ENCODE measurements around the gene NCR2.

NCR2 gene

GRCh38 chr6:41376176-41376575 is 40.8 kb downstream of the NCR2 start:
- no peaks in the 10 kb centered on the region for H3K9me3 ChIP-seq (ENCODE audit: low read length)
- no peaks in the 10 kb centered on the region for H3K36me3 ChIP-seq (ENCODE audit: insufficient read depth, low read length)
- H3K4me1 ChIP-seq (ENCODE audit: insufficient read depth, low read length): peaks cover 11% of the 10 kb centered on the region
- H3K27ac ChIP-seq (ENCODE audit: low read depth, low read length): no peak overlapping the region
- peaks cover 8 to 50% of the 10 kb centered on the region in 2 donors for H3K27me3 ChIP-seq (ENCODE audit: control insufficient read depth in 1 of 2, insufficient read depth in 2 of 2, low read length in 2 of 2)
- H3K4me3 ChIP-seq (ENCODE audit: low read depth in 1 of 2, low read length in 2 of 2): no peak overlapping the region
- no peak overlapping the region for H3K9ac ChIP-seq (ENCODE audit: low read length)

- H3K27ac ChIP-seq (ENCODE audit: low read depth, low read length): no peak overlapping the region
- H3K9me3 ChIP-seq (ENCODE audit: low read length): no peaks in the 10 kb centered on the region
- H3K36me3 ChIP-seq (ENCODE audit: insufficient read depth, low read length): no peaks in the 10 kb centered on the region
- H3K9ac ChIP-seq (ENCODE audit: low read length): no peak overlapping the region
- peaks cover 7 to 44% of the 10 kb centered on the region in 2 donors for H3K27me3 ChIP-seq (ENCODE audit: control insufficient read depth in 1 of 2, insufficient read depth in 2 of 2, low read length in 2 of 2)
- peaks cover 6% of the 10 kb centered on the region for H3K4me1 ChIP-seq (ENCODE audit: insufficient read depth, low read length)
- no peak overlapping the region for H3K4me3 ChIP-seq (ENCODE audit: low read depth in 1 of 2, low read length in 2 of 2)
These were observed 41.7 kb downstream of the NCR2 start for GRCh38 chr6:41377071-41377470.

GRCh38 chr6:41379306-41379705 is 43.9 kb downstream of the NCR2 start:
- Histone ChIP-seq H3K27me3 (ENCODE audit: control insufficient read depth in 1 of 2, insufficient read depth in 2 of 2, low read length in 2 of 2) (peaks cover 0 to 22% of the 10 kb centered on the region in 2 donors), H3K9ac (ENCODE audit: low read length) (no peak overlapping the region), H3K27ac (ENCODE audit: low read depth, low read length) (no peak overlapping the region), H3K4me3 (ENCODE audit: low read depth in 1 of 2, low read length in 2 of 2) (no peak overlapping the region), H3K36me3 (ENCODE audit: insufficient read depth, low read length) (no peaks in the 10 kb centered on the region), H3K4me1 (ENCODE audit: insufficient read depth, low read length) (no peaks in the 10 kb centered on the region), H3K9me3 (ENCODE audit: low read length) (no peaks in the 10 kb centered on the region)

GRCh38 chr6:41386594-41386993 is 51.2 kb downstream of the NCR2 start:
- H3K9me3 ChIP-seq (ENCODE audit: low read length): no peaks in the 10 kb centered on the region
- H3K4me1 ChIP-seq (ENCODE audit: insufficient read depth, low read length): no peaks in the 10 kb centered on the region
- no peak overlapping the region for H3K4me3 ChIP-seq (ENCODE audit: low read depth in 1 of 2, low read length in 2 of 2)
- H3K27me3 ChIP-seq (ENCODE audit: control insufficient read depth in 1 of 2, insufficient read depth in 2 of 2, low read length in 2 of 2): no peaks in the 10 kb centered on the region
- H3K9ac ChIP-seq (ENCODE audit: low read length): no peak overlapping the region
- H3K27ac ChIP-seq (ENCODE audit: low read depth, low read length): no peak overlapping the region
- no peaks in the 10 kb centered on the region for H3K36me3 ChIP-seq (ENCODE audit: insufficient read depth, low read length)

GRCh38 chr6:41392246-41392645 is 56.8 kb downstream of the NCR2 start:
- no peaks in the 10 kb centered on the region for H3K9me3 ChIP-seq (ENCODE audit: low read length)
- H3K4me1 ChIP-seq (ENCODE audit: insufficient read depth, low read length): no peaks in the 10 kb centered on the region
- H3K4me3 ChIP-seq (ENCODE audit: low read depth in 1 of 2, low read length in 2 of 2): no peak overlapping the region
- no peaks in the 10 kb centered on the region for H3K36me3 ChIP-seq (ENCODE audit: insufficient read depth, low read length)
- H3K9ac ChIP-seq (ENCODE audit: low read length): no peak overlapping the region
- no peaks in the 10 kb centered on the region for H3K27me3 ChIP-seq (ENCODE audit: control insufficient read depth in 1 of 2, insufficient read depth in 2 of 2, low read length in 2 of 2)
- H3K27ac ChIP-seq (ENCODE audit: low read depth, low read length): no peak overlapping the region

- Histone ChIP-seq H3K27ac (ENCODE audit: low read depth, low read length) (no peak overlapping the region), H3K27me3 (ENCODE audit: control insufficient read depth in 1 of 2, insufficient read depth in 2 of 2, low read length in 2 of 2) (no peaks in the 10 kb centered on the region), H3K4me3 (ENCODE audit: low read depth in 1 of 2, low read length in 2 of 2) (no peak overlapping the region), H3K9me3 (ENCODE audit: low read length) (no peaks in the 10 kb centered on the region), H3K9ac (ENCODE audit: low read length) (no peak overlapping the region), H3K4me1 (ENCODE audit: insufficient read depth, low read length) (no peaks in the 10 kb centered on the region), H3K36me3 (ENCODE audit: insufficient read depth, low read length) (no peaks in the 10 kb centered on the region)
These were observed 60.9 kb downstream of the NCR2 start for GRCh38 chr6:41396335-41396734.

- Histone ChIP-seq H3K4me3 (ENCODE audit: low read depth in 1 of 2, low read length in 2 of 2) (no peak overlapping the region), H3K4me1 (ENCODE audit: insufficient read depth, low read length) (no peaks in the 10 kb centered on the region), H3K27ac (ENCODE audit: low read depth, low read length) (no peak overlapping the region), H3K36me3 (ENCODE audit: insufficient read depth, low read length) (no peaks in the 10 kb centered on the region), H3K27me3 (ENCODE audit: control insufficient read depth in 1 of 2, insufficient read depth in 2 of 2, low read length in 2 of 2) (no peaks in the 10 kb centered on the region), H3K9me3 (ENCODE audit: low read length) (no peaks in the 10 kb centered on the region), H3K9ac (ENCODE audit: low read length) (no peak overlapping the region)
These were observed 64.0 kb downstream of the NCR2 start for GRCh38 chr6:41399424-41399823.
